T-cell (primary cell): Measurements from ENCODE around the gene SLC66A2. TPM values are rescaled to one million over a fixed set of nuclear protein-coding genes. Genes with fewer than 3 reads are reported as not detected.
A peak's percentile ranks its signal among the peaks of the same experiment; 100 is the strongest.

Source experiments
- ATAC-seq, 4 experiments: fragments of 200-7000 bp in 3 of 4; fragments of 150-1000 bp in 1 of 4; cut with Tn5 transposase; replicated peaks in 1 of 4; 1 replicate in 3 of 4; 2 replicates in 1 of 4; pipeline ENCODE4 v1.10.0; 2021; ENCODE audit warnings: moderate library complexity in 3 of 4, mild to moderate bottlenecking in 2 of 4, moderate number of reproducible peaks in 1 of 4
- CTCF ChIA-PET, 2 donors: fragments of 300-600 bp; sonication (Branson Sonifier 250); formaldehyde crosslinking; loops; one replicate each; lab custom pipeline; 2022; ENCODE audit warnings: antibody characterized with exemption in 2 of 2; lab: Charles Lee
- POLR2A ChIA-PET, 2 donors: fragments of 300-600 bp; sonication (Branson Sonifier 250); formaldehyde crosslinking; loops; one replicate each; lab custom pipeline; 2022; ENCODE audit warnings: antibody characterized with exemption in 2 of 2; lab: Charles Lee
- DNase-seq, 35 experiments: peaks; one replicate each; pipeline versions ENCODE4 v3.0.0 to v3.0.0-alpha.2; 2013 to 2023
- H3K27ac ChIP-seq: one replicate; pipeline ENCODE4 v1.5.1; 2013; ENCODE audit warnings: low read length
- H3K27me3 ChIP-seq, 2 experiments: replicated peaks in 1 of 2; 1 replicate in 1 of 2; 2 replicates in 1 of 2; pipeline versions ENCODE4 v1.6.1 to v1.7.0; 2013; ENCODE audit warnings: low read length in 1 of 2, mixed read lengths in 1 of 2; ENCODE audit not compliant: control insufficient read depth in 2 of 2, insufficient read depth in 2 of 2; ENCODE audit errors: extremely low read depth in 1 of 2
- H3K36me3 ChIP-seq, 2 donors: 1 replicate in 1 of 2; 2 replicates in 1 of 2; pipeline versions ENCODE4 v1.6.1 to v1.7.0; 2013; ENCODE audit warnings: low read length in 1 of 2; ENCODE audit not compliant: control insufficient read depth in 2 of 2, insufficient read depth in 1 of 2; ENCODE audit errors: extremely low read depth in 1 of 2
- H3K4me1 ChIP-seq, 2 experiments: 1 replicate in 1 of 2; 2 replicates in 1 of 2; pipeline versions ENCODE4 v1.6.1 to v1.7.0; 2013; ENCODE audit warnings: low read length in 2 of 2, mixed read lengths in 1 of 2; ENCODE audit not compliant: insufficient read depth in 2 of 2, control insufficient read depth in 1 of 2; ENCODE audit errors: extremely low read depth in 1 of 2
- H3K4me3 ChIP-seq, 2 donors: 1 replicate in 1 of 2; 2 replicates in 1 of 2; pipeline versions ENCODE4 v1.5.1 to v1.7.0; 2013; ENCODE audit warnings: mild to moderate bottlenecking in 2 of 2, low read length in 1 of 2, moderate library complexity in 1 of 2; ENCODE audit not compliant: control insufficient read depth in 1 of 2; ENCODE audit errors: extremely low read depth in 1 of 2
- H3K9me3 ChIP-seq: 2 replicates; pipeline ENCODE4 v1.7.0; 2013
- H3K27ac Mint-ChIP-seq, 2 donors: one replicate each; pipeline ENCODE4 v1.8.0; 2020 to 2021; ENCODE audit warnings: mild to moderate bottlenecking in 2 of 2, mixed read lengths in 2 of 2
- H3K27me3 Mint-ChIP-seq, 2 donors: one replicate each; pipeline ENCODE4 v1.8.0; 2021 to 2022; ENCODE audit warnings: mixed read lengths in 2 of 2
- H3K36me3 Mint-ChIP-seq: one replicate; pipeline ENCODE4 v1.8.0; 2021; ENCODE audit warnings: mixed read lengths
- H3K4me1 Mint-ChIP-seq, 3 donors: one replicate each; pipeline ENCODE4 v1.8.0; 2020 to 2022; ENCODE audit warnings: mixed read lengths in 3 of 3, mild to moderate bottlenecking in 1 of 3
- H3K4me3 Mint-ChIP-seq, 3 donors: one replicate each; pipeline ENCODE4 v1.8.0; 2020 to 2022; ENCODE audit warnings: mild to moderate bottlenecking in 3 of 3, mixed read lengths in 3 of 3, moderate library complexity in 3 of 3
- H3K9me3 Mint-ChIP-seq, 3 donors: one replicate each; pipeline ENCODE4 v1.8.0; 2020 to 2022; ENCODE audit warnings: mixed read lengths in 3 of 3
- WGBS: methylation state at CpG from one replicate; pipeline ENCODE4 v1.1.5; 2013; ENCODE audit warnings: missing lambda C conversion rate; ENCODE audit not compliant: insufficient coverage; 5-methylcytosine and 5-hydroxymethylcytosine counted together
- total RNA-seq, 35 experiments: library from RNA in 6 of 35; stranded (reverse) in 6 of 35; fragments of 120-200 nt in 1 of 35; gene quantifications; one replicate each; pipeline versions ENCODE4 v1.2.1 to v1.2.4 and lab custom pipeline; 2013 to 2026

SLC66A2 gene
- total RNA-seq, 5 donors from 2014 or later (not counting 1 experiment from before 2014, with no cell fraction given) = 28.4 to 66.5 (median 37.6) TPM

DNA sequence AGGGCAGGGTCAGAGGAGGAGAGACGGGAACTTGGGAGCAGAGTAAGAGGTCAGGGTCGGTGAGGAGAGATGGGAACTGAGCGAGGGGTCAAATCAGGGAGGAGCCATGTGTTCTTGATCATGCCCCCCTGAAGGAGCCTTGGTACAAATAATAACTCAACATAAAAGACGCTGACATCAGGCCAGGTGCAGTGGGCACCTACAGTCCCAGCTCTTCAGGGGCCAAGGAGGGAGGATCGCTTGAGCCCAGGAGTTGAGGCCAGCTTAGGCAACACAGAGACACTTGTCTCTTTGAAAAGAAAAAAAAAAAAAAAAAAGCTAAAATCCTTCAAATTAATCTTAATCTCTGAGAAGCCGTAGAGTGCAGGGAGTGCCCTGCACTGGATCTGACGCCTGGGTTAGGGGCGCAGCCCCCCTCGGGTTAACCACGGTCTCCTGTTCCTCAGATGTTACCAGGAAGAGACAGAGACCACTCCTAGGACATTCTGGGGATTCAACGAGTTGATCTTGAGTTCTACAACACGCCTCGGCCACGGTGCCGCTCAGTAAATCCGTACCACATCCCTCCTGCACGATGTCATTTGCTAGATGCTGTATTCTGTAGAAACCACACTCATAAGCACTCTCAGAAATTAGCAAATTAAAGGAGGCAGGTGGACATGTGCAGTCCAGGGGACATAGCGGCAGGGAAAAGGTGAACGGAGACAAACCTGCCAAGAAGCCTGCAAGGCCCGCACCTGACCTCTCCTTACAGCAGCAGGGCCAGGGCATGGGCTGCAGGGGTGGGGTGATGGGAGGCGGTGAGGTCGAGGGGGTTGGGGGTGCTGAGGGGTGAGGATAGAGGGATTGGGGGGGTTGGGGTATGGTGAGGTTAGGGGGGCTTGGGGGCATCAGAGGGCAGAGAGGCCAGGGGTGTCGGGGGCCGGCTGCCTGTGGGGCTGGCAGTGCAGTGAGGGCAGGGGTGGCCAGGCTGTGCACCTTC, 29.2 kb downstream of the SLC66A2 start:
- Histone ChIP-seq H3K36me3 (peaks cover 15% of the 10 kb centered on the region in 2 donors), H3K4me1 (no peaks in the 10 kb centered on the region), H3K27me3 (no peaks in the 10 kb centered on the region), H3K9me3 (no peaks in the 10 kb centered on the region), H3K27ac (no peak overlapping the region), H3K4me3 (no peak overlapping the region)
- ChIA-PET CTCF (interaction anchor here in 1 of 2 donors (0.5 kb wide), 1 partner anchor 56 kb away, joined by 4 read pairs; no protein-coding TSS in a partner anchor), POLR2A (no interaction called here)
- peaks cover 2 to 5% (median 2%) of the 10 kb centered on the region in 3 donors for H3K4me1 Mint-ChIP-seq
- WGBS = 91% methylated on average over 14 of the region's 24 CpGs
- H3K36me3 Mint-ChIP-seq = peaks cover 41% of the 10 kb centered on the region
- DNase-seq (peak in 2 of 35 experiments; percentile 17 to 28), ATAC-seq (peak in 1 of 4 experiments; percentile 42)
- no peaks in the 10 kb centered on the region for H3K27me3 Mint-ChIP-seq
- H3K27ac Mint-ChIP-seq = no peak overlapping the region
- H3K4me3 Mint-ChIP-seq = no peak overlapping the region
- no peaks in the 10 kb centered on the region for H3K9me3 Mint-ChIP-seq

DNA sequence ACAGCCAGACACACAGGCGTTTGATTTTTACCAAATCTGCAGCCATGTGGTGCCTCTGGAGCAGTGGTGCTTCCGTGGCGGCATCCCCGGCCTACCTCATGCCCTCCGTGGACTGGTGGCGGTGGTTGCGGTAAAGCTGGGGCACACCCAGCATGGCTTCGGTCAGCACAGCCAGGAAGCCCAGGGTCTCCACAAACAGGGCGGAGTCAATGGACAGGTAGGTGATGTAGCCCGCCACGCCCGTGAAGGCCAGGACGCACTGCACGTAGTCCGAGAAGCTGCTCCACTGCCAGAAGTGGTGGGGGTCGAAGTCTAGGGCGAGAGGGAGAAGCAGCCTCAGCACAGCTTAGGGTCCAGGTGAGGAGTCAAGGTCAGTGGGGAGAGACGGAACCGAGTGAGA, 32.4 kb downstream of the SLC66A2 start:
- no peaks in the 10 kb centered on the region for H3K9me3 ChIP-seq
- H3K27ac ChIP-seq = no peak overlapping the region
- H3K27me3 ChIP-seq = no peaks in the 10 kb centered on the region
- Mint-ChIP-seq H3K9me3 (no peaks in the 10 kb centered on the region), H3K27ac (no peak overlapping the region), H3K4me1 (peaks cover 3 to 14% (median 9%) of the 10 kb centered on the region in 3 donors), H3K36me3 (peaks cover 32% of the 10 kb centered on the region), H3K4me3 (no peak overlapping the region), H3K27me3 (no peaks in the 10 kb centered on the region)
- no peak overlapping the region for H3K4me3 ChIP-seq
- ChIA-PET CTCF (no interaction called here), POLR2A (no interaction called here)
- peaks cover 9 to 13% of the 10 kb centered on the region in 2 donors for H3K36me3 ChIP-seq
- DNase-seq = peak in 1 of 35 experiments; percentile 9
- no peak for ATAC-seq
- WGBS = 96% methylated on average over 18 of the region's 19 CpGs
- peaks cover 0 to 7% of the 10 kb centered on the region in 2 experiments for H3K4me1 ChIP-seq

DNA sequence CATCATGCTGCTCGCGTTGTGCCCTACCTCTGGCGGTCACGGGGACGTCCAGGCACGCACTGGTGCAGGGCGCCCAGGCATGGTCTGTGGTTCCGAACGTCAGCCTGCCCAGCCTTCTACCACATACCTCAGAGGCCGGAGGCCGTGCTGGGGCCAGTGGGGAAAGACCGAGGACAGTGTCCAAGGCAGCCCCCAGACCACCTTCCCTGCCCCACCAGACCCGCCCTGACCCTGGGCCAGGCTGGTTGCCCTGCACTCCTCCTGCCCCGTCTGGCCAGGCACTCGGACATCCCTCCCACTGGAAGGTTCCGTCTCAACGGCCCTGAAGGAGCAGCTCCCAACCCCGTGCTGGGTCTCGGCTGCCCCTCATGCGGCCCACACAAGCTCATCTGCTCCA, 32.8 kb downstream of the SLC66A2 start:
- Mint-ChIP-seq H3K9me3 (no peaks in the 10 kb centered on the region), H3K4me3 (no peak overlapping the region), H3K27ac (no peak overlapping the region), H3K4me1 (peaks cover 7 to 19% (median 14%) of the 10 kb centered on the region in 3 donors), H3K27me3 (no peaks in the 10 kb centered on the region), H3K36me3 (peaks cover 28% of the 10 kb centered on the region)
- ChIA-PET POLR2A (no interaction called here), CTCF (no interaction called here)
- ATAC-seq (no peak), DNase-seq (peak in 1 of 35 experiments; percentile 9)
- H3K4me1 ChIP-seq = peaks cover under 1 to 10% of the 10 kb centered on the region in 2 experiments
- H3K4me3 ChIP-seq = no peak overlapping the region
- H3K9me3 ChIP-seq = no peaks in the 10 kb centered on the region
- no peaks in the 10 kb centered on the region for H3K27me3 ChIP-seq
- over 99% methylated on average over 20 of the region's 20 CpGs for WGBS
- H3K27ac ChIP-seq = no peak overlapping the region
- H3K36me3 ChIP-seq = peaks cover 8 to 13% of the 10 kb centered on the region in 2 donors

DNA sequence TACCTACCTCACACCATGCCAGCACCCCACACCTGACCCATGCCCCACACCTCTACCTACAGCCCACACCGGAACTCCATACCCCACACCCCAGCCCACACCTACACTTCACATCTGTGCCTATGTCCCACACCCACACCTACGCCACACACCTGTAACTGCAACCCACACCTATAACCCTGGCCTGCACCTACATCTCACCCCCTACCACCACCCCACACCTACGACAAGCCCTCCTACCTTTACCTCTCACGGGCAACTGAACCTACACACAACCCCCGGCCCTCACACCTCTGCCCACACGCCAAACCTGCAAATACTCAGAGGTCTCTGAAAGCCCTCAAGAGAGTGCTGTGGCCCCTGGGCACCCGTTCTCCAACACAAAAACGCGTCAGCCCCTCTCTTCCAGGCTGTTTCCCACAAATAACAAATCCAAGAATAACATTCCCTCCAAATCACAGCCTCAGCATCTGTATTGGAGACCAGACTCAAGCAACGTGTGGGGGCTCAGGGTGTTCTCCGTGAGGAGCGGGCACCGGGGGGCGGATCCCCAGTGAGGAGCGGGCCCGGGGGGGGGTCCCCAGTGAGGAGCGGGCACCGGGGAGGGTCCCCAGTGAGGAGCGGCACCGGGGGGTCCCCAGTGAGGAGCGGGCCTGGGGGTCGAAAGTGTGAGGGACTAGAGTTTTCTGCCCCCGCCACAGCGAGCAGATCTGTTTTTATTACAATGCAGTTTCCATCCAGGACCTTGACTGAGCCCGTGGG, 33.4 kb downstream of the SLC66A2 start:
- ChIA-PET POLR2A (no interaction called here), CTCF (no interaction called here)
- H3K36me3 Mint-ChIP-seq = peaks cover 29% of the 10 kb centered on the region

DNA sequence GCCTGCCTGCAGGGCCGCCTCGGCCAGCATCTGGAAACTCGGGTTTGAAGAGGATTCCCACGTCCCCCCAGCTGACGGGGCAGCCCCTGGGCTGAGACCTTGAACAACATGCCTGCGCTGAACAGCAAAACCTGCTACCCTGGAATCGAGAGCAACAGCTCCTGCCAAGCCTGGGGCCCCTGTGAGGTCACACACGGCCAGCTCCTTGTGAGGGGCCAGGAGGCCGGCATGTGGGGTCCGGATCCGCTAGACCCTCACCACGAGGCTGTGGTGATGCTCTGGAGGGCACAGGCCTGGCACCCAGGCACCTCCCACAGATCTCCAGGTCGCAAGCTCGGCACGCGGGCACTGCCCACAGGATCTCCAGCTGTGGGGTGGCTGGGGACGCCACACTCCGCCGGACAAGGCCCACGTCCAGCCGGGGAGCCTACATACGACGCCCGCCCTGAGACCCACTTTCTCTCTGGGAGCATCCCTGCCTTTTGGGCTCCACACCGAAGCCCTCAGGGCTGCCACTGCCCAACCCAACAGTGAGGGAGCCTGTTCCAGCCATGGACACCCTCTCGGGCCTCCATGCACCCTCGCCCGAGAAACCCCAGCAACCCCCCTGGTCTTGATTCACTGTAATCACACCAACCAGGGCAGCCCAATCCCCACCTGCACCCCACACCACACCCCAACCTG, 34.1 kb downstream of the SLC66A2 start:
- H3K9me3 Mint-ChIP-seq = no peaks in the 10 kb centered on the region
- POLR2A ChIA-PET = no interaction called here
- peaks cover 32% of the 10 kb centered on the region for H3K36me3 Mint-ChIP-seq
- H3K27ac ChIP-seq = no peak overlapping the region
- no peak overlapping the region for H3K4me3 ChIP-seq
- 98% methylated on average over 25 of the region's 28 CpGs for WGBS
- CTCF ChIA-PET = interaction anchor here in 1 of 2 donors (0.5 kb wide), 1 partner anchor 9 kb away, joined by 4 read pairs; no protein-coding TSS in a partner anchor
- H3K27ac Mint-ChIP-seq = no peak overlapping the region
- H3K9me3 ChIP-seq = no peaks in the 10 kb centered on the region
- H3K36me3 ChIP-seq = peaks cover 9 to 13% of the 10 kb centered on the region in 2 donors
- no peaks in the 10 kb centered on the region for H3K27me3 ChIP-seq
- no peak overlapping the region for H3K4me3 Mint-ChIP-seq
- no peaks in the 10 kb centered on the region for H3K27me3 Mint-ChIP-seq
- no peak for ATAC-seq
- H3K4me1 ChIP-seq = peaks cover 8 to 23% of the 10 kb centered on the region in 2 experiments
- DNase-seq = no peak
- H3K4me1 Mint-ChIP-seq = peaks cover 19 to 27% (median 24%) of the 10 kb centered on the region in 3 donors

More for the DNA sequence above, 33.4 kb downstream of the SLC66A2 start:
- H3K36me3 ChIP-seq = peaks cover 9 to 13% of the 10 kb centered on the region in 2 donors
- Mint-ChIP-seq H3K4me3 (no peak overlapping the region), H3K9me3 (no peaks in the 10 kb centered on the region), H3K4me1 (peaks cover 13 to 20% (median 19%) of the 10 kb centered on the region in 3 donors), H3K27ac (no peak overlapping the region), H3K27me3 (no peaks in the 10 kb centered on the region)
- 91% methylated on average over 24 of the region's 25 CpGs for WGBS
- no peaks in the 10 kb centered on the region for H3K27me3 ChIP-seq
- DNase-seq (peak in 1 of 35 experiments; percentile 9), ATAC-seq (no peak)
- H3K4me1 ChIP-seq = peaks cover 5 to 16% of the 10 kb centered on the region in 2 experiments
- H3K4me3 ChIP-seq = no peak overlapping the region
- no peaks in the 10 kb centered on the region for H3K9me3 ChIP-seq
- H3K27ac ChIP-seq = no peak overlapping the region
